Thoracic aorta (tissue), 2 donors: ENCODE measurements around the gene CTDSPL. TPM values are rescaled to one million over a fixed set of nuclear protein-coding genes. Genes with fewer than 3 reads are reported as not detected.

Experiments used
- ATAC-seq: fragments of 150-250 bp; one replicate; pipeline ENCODE4 v1.8.0; 2017; ENCODE audit warnings: low read depth; ENCODE audit not compliant: insufficient number of reproducible peaks, low FRiP score
- DNase-seq: peaks from one replicate; pipeline ENCODE4 v3.0.0-alpha.2; 2020; ENCODE audit warnings: low spot score
- H3K27ac ChIP-seq, 2 donors: fragments of 200-600 bp; sonication (generic); 1 replicate in 1 of 2; 2 replicates in 1 of 2; pipeline ENCODE4 v1.5.1; 2016; ENCODE audit warnings: mild to moderate bottlenecking in 2 of 2, moderate library complexity in 2 of 2
- H3K27me3 ChIP-seq: fragments of 200-600 bp; sonication (generic); replicated peaks from 2 replicates; pipeline ENCODE4 v1.6.0; 2016; ENCODE audit warnings: mild to moderate bottlenecking; ENCODE audit not compliant: insufficient read depth
- H3K36me3 ChIP-seq: fragments of 200-600 bp; sonication (generic); one replicate; pipeline ENCODE4 v1.5.1; 2016
- H3K4me1 ChIP-seq, 2 donors: fragments of 200-600 bp; sonication (generic); 1 replicate in 1 of 2; 2 replicates in 1 of 2; pipeline versions ENCODE4 v1.5.1 to v1.6.0; 2016; ENCODE audit warnings: low read depth in 2 of 2, mild to moderate bottlenecking in 1 of 2; ENCODE audit not compliant: control insufficient read depth in 1 of 2
- H3K4me3 ChIP-seq: fragments of 200-600 bp; sonication (generic); 2 replicates; pipeline ENCODE4 v1.5.1; 2016; ENCODE audit warnings: mild to moderate bottlenecking
- H3K9me3 ChIP-seq: fragments of 200-600 bp; sonication (generic); 2 replicates; pipeline ENCODE4 v1.5.1; 2016
- CTCF ChIP-seq: fragments of 200-600 bp; sonication (generic); IDR thresholded peaks from one replicate; pipeline ENCODE4 v1.5.1; 2019; ENCODE audit warnings: antibody characterized with exemption
- total RNA-seq, 2 donors: library from RNA; depleted of rRNA; stranded (reverse); fragments of >200 nt; gene quantifications; one replicate each; pipeline versions ENCODE4 v1.1.0 to v1.2.3, GENCODE V29; 2016

CTDSPL gene
- total RNA-seq, 2 donors from 2014 or later, result 55.0 to 59.6 TPM

GRCh38 chr3:38000242-38000916, 138.7 kb downstream of the CTDSPL start:
- H3K27me3 ChIP-seq, result no peaks in the 10 kb centered on the region
- no peaks in the 10 kb centered on the region for H3K9me3 ChIP-seq
- no peak overlapping the region for H3K4me3 ChIP-seq
- no peak overlapping the region for H3K27ac ChIP-seq
- H3K4me1 ChIP-seq, result peaks cover 4 to 38% of the 10 kb centered on the region in 2 donors
- TF ChIP-seq CTCF, result no peak
- DNase-seq (no peak), ATAC-seq (no peak)
- H3K36me3 ChIP-seq, result no peaks in the 10 kb centered on the region

GRCh38 chr3:38000965-38001455, 139.3 kb downstream of the CTDSPL start:
- no peaks in the 10 kb centered on the region for H3K27me3 ChIP-seq
- DNase-seq (no peak), ATAC-seq (no peak)
- no peak overlapping the region for H3K27ac ChIP-seq
- H3K9me3 ChIP-seq, result no peaks in the 10 kb centered on the region
- H3K4me1 ChIP-seq, result peaks cover 4 to 38% of the 10 kb centered on the region in 2 donors
- H3K4me3 ChIP-seq, result no peak overlapping the region
- peaks cover 4% of the 10 kb centered on the region for H3K36me3 ChIP-seq
- no peak for TF ChIP-seq CTCF

GRCh38 chr3:38001456-38002081, 139.9 kb downstream of the CTDSPL start:
- H3K27ac ChIP-seq, result no peak overlapping the region
- TF ChIP-seq CTCF, result no peak
- H3K36me3 ChIP-seq, result peaks cover 10% of the 10 kb centered on the region
- H3K9me3 ChIP-seq, result no peaks in the 10 kb centered on the region
- ATAC-seq, result no peak
- H3K27me3 ChIP-seq, result no peaks in the 10 kb centered on the region
- peaks cover 4 to 38% of the 10 kb centered on the region in 2 donors for H3K4me1 ChIP-seq
- H3K4me3 ChIP-seq, result no peak overlapping the region
- no peak for DNase-seq

- no peak overlapping the region for H3K27ac ChIP-seq
- peaks cover 12% of the 10 kb centered on the region for H3K36me3 ChIP-seq
- TF ChIP-seq CTCF, result no peak
- H3K4me1 ChIP-seq, result peaks cover 4 to 38% of the 10 kb centered on the region in 2 donors
- DNase-seq, result no peak
- ATAC-seq, result no peak
- H3K9me3 ChIP-seq, result no peaks in the 10 kb centered on the region
- no peaks in the 10 kb centered on the region for H3K27me3 ChIP-seq
- no peak overlapping the region for H3K4me3 ChIP-seq
These were observed 140.7 kb downstream of the CTDSPL start for GRCh38 chr3:38002291-38002876.

- ATAC-seq, result no peak
- Histone ChIP-seq H3K9me3 (no peaks in the 10 kb centered on the region), H3K27me3 (no peaks in the 10 kb centered on the region), H3K4me1 (peaks cover 4 to 36% of the 10 kb centered on the region in 2 donors), H3K4me3 (no peak overlapping the region), H3K27ac (no peak overlapping the region), H3K36me3 (peaks cover 16% of the 10 kb centered on the region)
- no peak for TF ChIP-seq CTCF
- DNase-seq, result no peak
These were observed 141.3 kb downstream of the CTDSPL start for GRCh38 chr3:38002940-38003339.
